Esophagus squamous epithelium (tissue), 4 donors: ENCODE data around the gene MBD3L2B.

Experiments used
- POLR2A ChIP-seq, 4 donors: fragments of 450-650 bp; IDR thresholded peaks; one replicate each; pipeline ENCODE4 v1.6.1; 2017; ENCODE audit warnings: antibody characterized with exemption in 4 of 4, mild to moderate bottlenecking in 4 of 4, moderate library complexity in 3 of 4
- TF ChIP-seq, protein P1 (sequence below), 6 experiments: fragments of 450-650 bp in 4 of 6; fragments of 200-600 bp in 2 of 6; sonication (generic) in 2 of 6; IDR thresholded peaks; one replicate each; pipeline ENCODE4 v1.5.1; 2016 to 2019; ENCODE audit warnings: antibody characterized with exemption in 6 of 6, mild to moderate bottlenecking in 4 of 6, moderate library complexity in 4 of 6

DNA sequence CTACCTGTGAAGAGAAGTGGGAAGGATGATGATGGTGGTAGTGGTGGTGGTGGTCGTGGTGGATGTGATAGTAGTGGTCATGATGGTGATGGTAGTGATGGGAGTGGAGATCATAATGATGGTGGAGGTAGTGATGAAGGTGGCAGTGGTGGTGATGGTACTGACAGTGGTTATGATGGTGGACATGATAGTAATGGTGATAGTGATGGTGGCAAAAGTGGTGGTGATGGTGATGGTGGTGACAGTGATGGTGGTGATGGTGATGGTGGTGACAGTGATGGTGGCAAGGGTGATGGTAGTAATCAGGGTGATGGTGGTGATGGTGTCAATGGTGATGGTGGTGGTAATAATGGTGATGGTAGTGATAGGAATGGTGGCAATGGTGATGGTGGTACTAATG lies 26.2 kb downstream of the MBD3L2B start:
- TF ChIP-seq, protein P1, sequence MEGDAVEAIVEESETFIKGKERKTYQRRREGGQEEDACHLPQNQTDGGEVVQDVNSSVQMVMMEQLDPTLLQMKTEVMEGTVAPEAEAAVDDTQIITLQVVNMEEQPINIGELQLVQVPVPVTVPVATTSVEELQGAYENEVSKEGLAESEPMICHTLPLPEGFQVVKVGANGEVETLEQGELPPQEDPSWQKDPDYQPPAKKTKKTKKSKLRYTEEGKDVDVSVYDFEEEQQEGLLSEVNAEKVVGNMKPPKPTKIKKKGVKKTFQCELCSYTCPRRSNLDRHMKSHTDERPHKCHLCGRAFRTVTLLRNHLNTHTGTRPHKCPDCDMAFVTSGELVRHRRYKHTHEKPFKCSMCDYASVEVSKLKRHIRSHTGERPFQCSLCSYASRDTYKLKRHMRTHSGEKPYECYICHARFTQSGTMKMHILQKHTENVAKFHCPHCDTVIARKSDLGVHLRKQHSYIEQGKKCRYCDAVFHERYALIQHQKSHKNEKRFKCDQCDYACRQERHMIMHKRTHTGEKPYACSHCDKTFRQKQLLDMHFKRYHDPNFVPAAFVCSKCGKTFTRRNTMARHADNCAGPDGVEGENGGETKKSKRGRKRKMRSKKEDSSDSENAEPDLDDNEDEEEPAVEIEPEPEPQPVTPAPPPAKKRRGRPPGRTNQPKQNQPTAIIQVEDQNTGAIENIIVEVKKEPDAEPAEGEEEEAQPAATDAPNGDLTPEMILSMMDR (IDR thresholded peaks at IDR 0.05): no peak
- TF ChIP-seq POLR2A (IDR thresholded peaks at IDR 0.05): no peak
